DMS 273 (cell line): ENCODE data around the gene GAREM1.
"Not testable (repeated sequence)": the region's sequence is repeated elsewhere in the genome, so short reads cannot be mapped to it uniquely, and the experiment has no call there.

Experiments
- DNase-seq: peaks from one replicate; lab custom pipeline; 2025; ENCODE audit not compliant: unreplicated experiment; lab: John Stamatoyannopoulos, UW

Gene GAREM1

GRCh38 chr18:32261003-32261402 lies 209.7 kb downstream of the GAREM1 start:
- peak; percentile 18 for DNase-seq

- no peak for DNase-seq
These were observed 211.1 kb downstream of the GAREM1 start for GRCh38 chr18:32259553-32259952.

GRCh38 chr18:32258558-32259204 lies 212.0 kb downstream of the GAREM1 start:
- no peak for DNase-seq

GRCh38 chr18:32258148-32258547 lies 212.5 kb downstream of the GAREM1 start:
- no peak for DNase-seq

GRCh38 chr18:32257084-32257785 lies 213.4 kb downstream of the GAREM1 start:
- peak; percentile 56 for DNase-seq

GRCh38 chr18:32255570-32255969 lies 215.1 kb downstream of the GAREM1 start:
- DNase-seq, result no peak

- DNase-seq, result no peak
These were observed 218.4 kb downstream of the GAREM1 start for GRCh38 chr18:32252141-32252860.

GRCh38 chr18:32251466-32251865 lies 219.2 kb downstream of the GAREM1 start:
- DNase-seq, result no peak

GRCh38 chr18:32249147-32249929 lies 221.3 kb downstream of the GAREM1 start:
- no peak for DNase-seq

GRCh38 chr18:32244881-32245280 lies 225.8 kb downstream of the GAREM1 start:
- DNase-seq, result peak; percentile 44

GRCh38 chr18:32243358-32243757 lies 227.3 kb downstream of the GAREM1 start:
- no peak for DNase-seq

- no peak for DNase-seq
These were observed 228.3 kb downstream of the GAREM1 start for GRCh38 chr18:32242395-32242794.

- no peak for DNase-seq
These were observed 231.9 kb downstream of the GAREM1 start for GRCh38 chr18:32238635-32239268.

GRCh38 chr18:32237049-32237448 lies 233.6 kb downstream of the GAREM1 start:
- no peak for DNase-seq

GRCh38 chr18:32233348-32233747 lies 237.3 kb downstream of the GAREM1 start:
- not testable (repeated sequence) for DNase-seq

GRCh38 chr18:32219431-32220018 lies 251.2 kb downstream of the GAREM1 start:
- DNase-seq, result peak; percentile 36

- DNase-seq, result no peak
These were observed 254.3 kb downstream of the GAREM1 start for GRCh38 chr18:32216390-32216789.

GRCh38 chr18:32213693-32214092 lies 257.0 kb downstream of the GAREM1 start:
- DNase-seq, result no peak
